ENCODE data around the gene AMPH.
"Not testable (repeated sequence)": the region's sequence is repeated elsewhere in the genome, so short reads cannot be mapped to it uniquely, and the experiment has no call there.

Gene AMPH

DNA sequence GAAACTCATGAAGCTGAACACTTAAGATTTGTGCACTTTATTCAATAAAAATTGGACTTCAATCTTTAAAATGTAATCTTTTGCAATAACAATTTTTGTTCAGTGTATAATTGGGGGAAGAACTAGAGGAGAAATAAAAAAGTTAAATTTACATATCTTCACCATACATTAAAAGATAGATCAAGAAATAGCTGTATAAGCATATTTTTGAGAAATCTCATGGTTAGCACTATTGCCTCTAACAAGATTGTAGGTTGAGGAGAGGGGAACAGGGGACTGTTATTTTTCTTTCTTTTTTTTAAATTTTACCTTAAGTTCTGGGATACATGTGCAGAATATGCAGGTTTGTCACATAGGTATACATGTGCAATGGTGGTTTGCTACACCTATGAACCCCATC is 5.3 kb downstream of the AMPH start:
- DNase-seq = no peak

DNA sequence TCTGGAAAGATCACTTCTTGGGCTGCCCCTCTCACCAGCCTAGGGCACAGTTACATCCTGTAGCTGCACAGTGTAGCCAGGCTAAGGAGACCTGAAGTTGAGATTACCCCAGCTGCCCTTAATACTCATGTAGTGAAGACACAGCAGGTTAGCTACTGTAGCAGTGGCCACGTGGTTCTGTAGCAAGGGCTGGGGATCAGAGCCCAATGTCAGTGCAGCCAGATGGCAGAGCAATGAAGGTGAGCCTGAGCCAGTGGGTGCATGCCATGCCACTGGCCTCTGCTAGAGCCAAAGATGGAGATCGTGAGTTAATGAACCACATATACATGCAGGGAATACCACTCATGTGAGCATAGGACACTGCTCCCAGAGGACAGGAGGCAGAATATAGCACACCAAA is 15.5 kb downstream of the AMPH start:
- no peak for DNase-seq

DNA sequence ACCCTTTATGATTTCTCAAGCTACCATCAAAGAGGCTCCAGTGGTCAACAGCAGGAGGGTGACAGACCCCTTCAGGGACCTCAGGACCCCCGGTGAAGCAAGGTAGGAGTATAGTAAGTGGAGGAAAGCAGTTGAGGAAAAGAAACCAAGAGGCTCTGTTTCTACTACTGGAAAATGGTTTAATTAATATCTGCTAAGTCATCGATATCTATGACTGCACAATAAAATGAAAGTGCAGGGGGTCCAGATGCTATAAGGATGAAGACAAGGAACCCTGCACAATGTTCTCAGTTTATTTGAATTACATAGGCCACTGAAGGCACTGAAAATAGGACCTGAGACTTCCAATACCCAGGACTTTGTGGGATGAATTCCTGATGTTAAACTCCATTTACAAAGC is 23.7 kb downstream of the AMPH start:
- DNase-seq = no peak

DNA sequence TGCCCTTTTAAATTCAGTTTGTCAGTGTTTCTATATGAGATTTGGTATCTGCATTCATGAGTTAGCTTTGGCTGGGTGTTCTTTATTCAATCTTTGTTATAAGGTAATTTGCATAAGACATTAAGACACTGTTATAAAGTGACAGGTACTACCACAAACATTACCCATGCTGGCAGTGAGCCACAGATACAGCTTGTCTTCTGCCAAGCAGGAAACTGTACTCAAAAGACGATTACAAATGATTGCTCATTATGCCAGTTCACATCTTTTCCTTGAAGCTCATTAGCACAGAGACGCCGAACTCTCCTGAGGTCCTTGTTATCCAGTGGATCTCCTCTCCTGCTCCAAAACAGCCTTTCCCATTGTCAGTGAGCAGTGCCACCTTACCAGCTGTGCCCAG is 30.4 kb downstream of the AMPH start:
- DNase-seq = no peak

DNA sequence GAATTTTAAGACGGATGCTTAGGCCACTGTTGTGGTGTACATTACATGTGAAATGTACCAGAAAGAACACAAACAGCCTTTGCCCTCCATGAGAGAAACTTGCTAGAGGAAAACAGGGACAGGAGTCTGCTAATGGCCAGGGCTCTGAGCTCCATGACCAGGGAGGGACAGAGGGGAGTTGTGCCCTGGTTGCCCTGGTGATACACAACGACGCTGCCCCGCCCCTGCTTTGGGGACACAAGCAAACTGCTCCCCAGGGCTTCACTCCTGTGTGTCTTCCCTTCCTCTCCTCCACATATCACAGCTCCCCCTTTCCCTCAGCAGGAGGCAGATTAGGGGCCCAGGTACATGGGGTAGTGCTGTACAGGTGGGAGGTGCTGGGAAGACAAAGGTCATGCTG is 36.2 kb downstream of the AMPH start:
- DNase-seq = no peak

DNA sequence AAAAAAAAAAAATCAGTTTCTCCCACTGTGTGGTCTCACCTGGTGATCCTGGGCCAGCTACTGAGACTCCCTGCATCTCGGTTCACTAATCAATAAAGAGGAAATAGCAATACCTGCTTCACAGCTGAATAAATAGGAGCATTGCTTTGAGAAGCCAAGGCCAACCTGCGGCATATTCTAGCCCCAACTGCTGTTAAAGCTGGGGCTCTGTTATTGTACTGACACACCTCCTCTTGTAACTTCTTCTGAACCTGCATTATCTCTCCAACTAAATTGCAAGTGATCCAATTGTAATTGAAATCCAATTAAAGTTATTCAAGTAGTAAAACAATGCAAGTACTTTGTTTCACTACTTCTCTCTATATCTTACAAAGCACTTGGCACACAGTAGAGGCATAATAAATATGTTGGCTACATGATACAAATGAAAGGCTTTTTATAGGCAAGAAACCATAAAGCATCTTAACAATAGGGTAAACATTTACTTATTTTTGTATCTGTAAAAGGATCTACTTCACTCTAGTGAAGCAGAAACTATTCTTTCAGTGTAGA is 38.4 kb downstream of the AMPH start:
- DNase-seq = no peak

DNA sequence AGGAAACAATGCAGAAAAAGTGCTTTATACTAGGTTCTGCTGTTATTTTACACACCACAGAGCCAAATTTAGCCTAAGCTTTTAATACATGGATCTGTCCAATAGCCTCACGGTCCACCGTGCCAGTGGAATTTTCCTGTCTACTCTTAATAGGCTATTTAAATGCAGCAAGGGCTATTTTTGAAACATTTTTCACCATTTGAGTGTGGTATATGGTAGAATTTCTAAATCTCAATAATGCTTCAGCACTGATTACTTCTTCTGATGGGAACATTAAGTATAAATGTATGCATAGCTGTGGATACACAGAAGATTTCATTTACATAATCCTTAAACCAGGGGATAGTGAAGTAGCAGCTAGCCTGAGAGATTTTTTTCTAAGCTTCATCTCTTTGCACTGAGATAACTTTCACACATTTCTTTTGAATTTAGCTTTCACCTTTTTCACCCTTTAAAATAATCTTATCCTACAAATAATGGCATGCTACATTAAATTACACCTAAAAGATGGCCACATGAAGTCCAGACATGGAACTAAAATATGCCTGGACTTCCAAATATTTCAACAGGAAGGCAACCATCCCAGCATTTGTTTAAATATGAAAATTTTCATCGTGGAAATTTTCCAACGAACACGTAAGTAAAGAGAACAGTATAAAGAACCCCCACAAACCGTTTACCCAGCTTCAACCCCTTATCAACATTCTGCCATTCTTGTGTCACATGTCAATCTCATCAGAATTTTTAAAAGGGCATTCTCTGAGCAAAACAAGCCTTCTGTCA is 45.4 kb downstream of the AMPH start:
- no peak for DNase-seq

DNA sequence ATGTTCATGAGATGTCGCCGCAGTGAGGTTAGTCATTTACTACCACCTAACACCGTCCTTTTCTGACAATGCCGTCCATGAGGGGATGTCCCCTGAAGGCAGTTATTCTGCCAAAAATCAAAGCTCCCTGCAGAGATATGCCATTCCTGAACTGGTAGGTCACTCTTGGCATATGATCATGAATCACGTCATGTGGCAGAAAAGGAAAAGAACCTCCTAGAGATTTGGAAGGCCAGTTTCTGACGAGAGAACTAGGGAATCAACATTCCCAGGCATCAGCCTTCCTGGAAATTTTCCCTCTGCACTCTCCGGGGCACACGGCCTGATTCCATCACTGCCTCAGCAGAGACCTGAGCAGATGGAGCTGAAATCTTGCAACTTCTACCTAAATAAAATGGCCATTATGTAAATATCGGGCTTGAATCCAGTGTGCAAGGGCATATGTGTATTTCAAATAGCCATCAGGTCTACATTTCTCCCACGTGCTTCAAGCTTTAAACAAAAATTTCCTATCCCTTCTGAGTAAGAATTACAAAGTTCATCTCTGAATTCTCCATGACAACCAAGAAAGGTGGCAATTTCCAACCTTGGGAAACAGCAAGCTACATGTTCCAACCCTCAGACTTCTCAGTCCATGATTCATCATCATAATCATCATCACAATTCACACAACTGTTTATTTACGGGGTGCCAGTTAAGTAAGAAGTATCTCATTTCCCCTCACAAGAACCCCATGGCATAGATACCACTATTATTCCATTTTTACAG is 46.5 kb downstream of the AMPH start:
- peak; percentile 75 for DNase-seq

DNA sequence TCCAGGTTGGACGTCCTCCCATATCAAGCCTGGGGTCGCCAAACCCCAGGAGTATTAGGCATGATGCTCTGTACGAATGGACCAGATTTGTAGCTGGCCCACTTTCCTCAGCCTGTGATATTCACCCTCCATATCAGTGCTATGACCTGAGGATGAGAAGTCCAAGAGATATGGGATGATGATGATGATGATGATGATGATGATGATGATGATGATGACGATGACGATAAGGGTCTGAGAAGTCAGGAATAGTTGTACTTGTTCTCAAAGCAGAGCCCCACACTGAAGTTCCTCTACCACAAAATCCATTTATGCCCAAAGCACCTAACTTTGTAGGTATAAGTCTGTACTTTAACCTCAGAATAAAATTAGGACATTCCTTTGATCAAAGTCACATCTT is 50.7 kb downstream of the AMPH start:
- no peak for DNase-seq

DNA sequence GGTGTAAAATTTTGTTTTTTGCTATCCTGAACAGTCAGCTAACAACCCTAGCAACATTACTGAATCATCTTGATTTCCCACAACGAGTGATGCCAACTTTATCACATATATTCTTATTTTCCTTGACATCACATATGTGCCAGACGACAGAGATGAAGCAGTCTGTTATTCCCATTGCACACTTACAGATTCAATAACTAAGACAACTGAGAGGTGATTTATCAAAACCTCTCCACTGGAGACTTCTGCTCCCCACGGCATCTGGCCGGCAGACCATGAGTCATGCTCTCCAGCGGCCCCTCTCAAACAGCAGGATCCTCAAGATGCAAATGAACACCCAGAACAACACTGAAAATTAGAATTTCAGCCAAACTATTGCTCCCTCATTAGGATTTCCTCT is 57.1 kb downstream of the AMPH start:
- no peak for DNase-seq

DNA sequence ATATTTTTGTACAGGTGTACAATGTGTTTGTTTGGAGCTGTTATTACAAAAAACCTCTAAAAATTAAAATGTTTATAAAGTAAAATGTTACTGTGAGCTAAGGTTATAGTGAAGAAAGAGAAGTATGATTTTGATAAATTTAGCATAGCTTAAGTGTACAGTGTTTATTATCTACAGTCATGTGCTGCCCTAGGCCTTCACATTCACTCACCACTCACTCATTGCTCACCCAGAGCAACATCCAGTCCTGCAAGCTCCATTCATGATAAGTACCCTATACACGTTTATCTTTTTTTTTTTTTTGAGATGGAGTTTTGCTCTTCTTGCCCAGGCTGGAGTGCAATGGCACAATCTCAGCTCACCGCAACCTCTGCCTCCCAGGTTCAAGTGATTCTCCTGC is 59.6 kb downstream of the AMPH start:
- not testable (repeated sequence) for DNase-seq

DNA sequence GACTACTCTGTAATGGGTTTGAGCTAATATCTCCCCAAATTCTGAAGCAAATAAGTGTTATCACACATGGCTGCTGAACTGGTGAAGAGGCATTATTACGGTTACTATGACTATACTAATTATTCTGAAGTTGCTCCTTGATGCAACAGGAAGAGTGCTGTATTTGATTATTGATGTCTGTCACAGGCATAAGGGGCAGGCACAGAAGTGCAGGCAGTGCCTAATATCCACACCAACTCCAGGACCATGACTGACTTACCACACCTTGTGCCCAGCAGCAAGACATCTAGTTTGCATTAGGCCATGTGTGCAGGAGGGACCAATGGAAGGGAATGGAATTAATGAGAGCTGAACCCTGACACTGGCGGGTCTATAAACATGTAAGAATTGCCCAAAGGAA is 62.7 kb downstream of the AMPH start:
- DNase-seq = no peak

DNA sequence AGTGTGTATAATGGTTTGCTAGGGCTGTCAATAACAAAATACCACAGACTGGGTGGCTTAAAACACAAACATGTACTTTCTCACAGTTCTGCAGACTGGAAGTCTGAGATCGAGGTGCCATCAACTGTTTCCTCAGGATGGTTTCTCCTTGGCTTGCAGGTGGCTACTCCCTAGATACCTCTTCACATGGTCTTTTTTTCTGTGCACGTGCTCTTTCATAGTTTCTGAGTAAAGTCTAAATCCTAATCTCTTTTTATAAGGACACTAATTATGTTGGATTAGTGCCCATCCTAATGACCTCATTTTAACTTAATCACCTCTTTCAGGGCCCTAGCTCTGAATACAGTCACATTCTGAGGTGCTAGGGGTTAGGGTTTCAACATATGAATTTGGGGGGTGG is 65.9 kb downstream of the AMPH start:
- DNase-seq = no peak

DNA sequence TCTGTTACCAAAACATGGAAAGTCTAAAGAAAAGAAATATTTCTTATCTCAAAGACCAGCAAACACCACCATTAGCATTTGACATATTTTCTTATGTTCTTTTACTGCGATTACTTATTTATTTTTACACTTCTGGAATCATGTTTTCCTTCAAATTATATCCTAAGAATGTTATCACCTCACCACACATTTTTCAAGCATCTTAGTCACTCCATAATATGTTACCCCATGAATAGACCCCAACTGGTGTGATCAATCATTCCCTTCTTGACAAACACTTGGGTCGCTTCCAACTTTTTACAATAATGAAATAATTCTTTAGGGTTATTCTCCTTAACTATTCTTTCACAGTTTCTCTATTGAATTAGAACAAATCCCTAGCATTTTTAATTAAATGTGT is 67.4 kb downstream of the AMPH start:
- no peak for DNase-seq

DNA sequence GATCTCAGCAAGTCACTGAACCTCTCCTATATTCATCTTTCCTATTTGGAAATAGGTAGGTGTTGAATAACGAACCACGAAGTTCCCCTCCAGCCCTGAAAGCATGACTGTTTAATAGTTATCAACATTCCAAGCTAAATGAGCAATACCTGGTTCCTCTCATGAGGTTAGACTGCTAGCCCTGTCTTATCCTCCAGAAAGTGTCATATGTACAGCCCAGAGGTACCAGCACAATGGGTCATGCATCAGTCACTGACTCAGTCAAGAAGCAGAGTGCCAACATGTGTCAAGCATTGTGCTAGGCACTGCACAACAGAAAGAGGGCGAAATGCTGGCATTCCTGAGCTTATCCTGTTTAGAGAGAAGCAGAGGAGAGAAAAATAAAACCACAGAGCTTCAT is 70.0 kb downstream of the AMPH start:
- peak; percentile 53 for DNase-seq

DNA sequence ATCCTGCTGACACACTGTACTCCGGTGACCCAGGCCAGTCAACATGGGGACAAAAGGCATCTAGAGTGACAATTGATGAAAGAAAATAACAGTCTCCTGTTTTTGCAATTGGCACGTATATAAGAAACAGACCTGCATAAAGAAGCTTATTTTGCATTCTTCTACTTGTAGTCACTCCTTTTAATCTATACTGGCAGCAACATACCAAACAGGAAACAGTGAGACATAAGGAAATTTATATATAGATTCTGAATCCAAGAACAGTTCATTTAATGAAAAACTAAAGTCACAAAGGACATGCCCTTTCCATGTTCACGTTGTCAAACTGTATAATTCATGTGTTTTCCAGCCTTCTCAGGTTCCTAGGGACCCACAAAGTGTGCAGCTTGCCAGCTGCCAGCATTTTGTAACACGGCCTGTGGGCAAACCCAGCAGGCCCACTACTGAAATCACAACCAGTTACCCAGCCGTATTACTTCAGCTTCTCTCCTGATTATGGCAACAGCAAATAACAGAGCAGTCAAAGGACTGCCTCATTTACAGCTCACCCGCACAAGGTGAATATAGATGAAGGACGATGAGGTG is 72.3 kb downstream of the AMPH start:
- no peak for DNase-seq

DNA sequence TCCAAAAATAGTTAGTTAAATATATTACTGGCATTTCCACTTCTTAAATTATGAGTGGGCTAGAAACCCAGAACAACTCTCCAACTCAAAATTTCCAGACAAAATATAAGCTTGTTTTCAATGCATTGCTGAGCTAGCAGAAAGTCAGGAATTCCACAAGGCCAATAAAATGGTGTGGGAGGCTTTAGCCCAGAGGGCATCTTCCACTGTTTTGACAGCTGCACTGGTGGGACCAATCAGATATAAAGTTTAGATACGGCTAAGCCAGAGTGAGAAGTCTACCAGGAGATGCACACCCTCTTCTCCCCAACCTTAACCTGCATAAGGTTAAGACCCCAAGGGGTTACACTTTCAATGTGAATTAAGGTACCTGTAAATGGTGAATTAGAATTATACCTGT is 76.6 kb downstream of the AMPH start:
- no peak for DNase-seq

DNA sequence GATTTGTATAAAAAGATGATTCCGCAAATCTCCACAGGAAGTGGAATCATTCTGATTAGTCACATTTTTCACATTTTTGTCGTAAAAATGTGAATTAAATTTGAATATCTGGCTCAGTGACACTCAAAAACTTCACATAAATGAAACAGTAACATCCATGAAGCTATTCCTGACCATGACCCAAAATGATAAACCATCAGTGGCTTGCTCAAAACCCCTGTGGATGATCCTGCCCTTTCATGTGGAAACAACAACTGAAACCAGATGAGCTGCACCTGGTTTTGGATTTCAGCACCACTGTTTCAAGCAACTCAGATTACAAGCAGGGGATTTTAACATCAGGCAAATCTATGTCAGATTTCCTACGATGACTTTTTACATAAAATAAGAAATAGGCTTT is 80.3 kb downstream of the AMPH start:
- DNase-seq = no peak

DNA sequence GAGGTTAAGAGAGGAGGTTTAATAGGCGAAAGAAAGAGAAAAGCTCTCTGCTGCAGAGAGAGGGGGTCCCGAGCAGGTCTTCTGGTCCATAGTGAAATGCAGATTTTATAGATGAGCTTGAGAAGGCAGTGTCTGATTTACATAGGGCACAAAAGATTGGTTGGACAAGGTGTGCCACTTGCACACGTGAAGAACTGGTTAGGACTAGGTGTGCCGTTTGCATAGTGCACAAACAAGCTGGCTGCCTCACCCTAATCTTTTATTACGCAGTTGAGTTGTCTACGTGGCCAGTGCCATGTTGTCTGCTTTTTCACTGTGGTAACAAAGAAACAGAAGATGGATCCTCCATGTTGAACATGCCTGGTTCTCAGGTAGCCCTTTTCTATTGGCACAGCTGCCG is 82.6 kb downstream of the AMPH start:
- DNase-seq = no peak

DNA sequence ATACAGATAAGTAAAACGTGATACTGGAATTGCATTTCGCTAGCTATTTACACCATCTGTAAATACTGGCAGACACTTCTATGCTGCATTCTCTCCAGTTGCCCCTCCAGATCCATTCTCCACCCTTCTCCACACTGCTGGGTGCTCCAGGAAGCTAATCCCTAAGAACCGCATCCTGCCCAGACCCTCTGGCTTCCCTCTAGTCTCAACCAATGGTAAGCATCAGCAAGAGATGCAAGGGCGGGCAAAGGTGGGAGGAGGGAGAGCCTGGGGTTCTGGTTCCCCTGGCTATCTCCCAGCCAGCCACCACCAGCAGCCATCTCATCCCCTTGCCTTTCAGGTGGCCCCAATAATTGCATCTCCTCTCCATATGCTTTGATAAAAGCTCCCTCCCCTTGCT is 84.4 kb downstream of the AMPH start:
- DNase-seq = no peak

DNA sequence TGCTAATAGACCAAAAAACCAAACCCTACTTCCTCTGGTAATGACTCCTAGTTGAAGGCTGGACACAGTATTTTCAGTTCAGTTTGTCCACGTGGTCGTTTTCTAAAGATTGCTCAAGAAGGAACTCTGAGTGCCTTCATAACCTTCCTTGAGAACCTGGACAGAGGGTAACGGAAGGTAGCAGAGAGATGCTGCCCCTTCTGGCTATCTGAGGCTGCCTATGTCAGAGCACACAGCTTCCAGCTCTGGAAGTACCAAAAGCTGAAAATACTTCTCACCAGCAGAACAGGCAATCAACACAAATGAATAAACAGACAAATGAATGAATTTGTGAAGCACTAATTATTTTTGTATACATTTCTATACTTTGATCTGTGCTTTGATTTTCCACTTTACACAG is 85.2 kb downstream of the AMPH start:
- no peak for DNase-seq

DNA sequence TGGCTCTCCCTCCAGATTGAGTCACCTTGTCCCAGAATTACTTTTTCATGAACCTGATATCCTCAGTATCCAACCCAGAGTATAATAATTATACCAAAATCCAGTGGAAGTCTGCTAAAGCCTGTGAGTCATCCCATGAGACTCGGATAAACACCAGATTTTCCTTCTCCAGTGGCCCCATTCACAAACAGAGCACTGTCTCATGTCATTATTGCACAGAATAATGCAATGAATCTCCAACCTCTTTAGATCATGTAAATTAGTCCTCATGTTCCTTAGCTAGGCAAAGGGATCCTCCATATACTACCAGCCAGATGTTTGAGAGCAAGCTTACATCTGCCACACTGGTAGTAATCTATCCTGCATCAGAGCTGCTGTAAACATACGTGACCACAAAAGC is 89.0 kb downstream of the AMPH start:
- DNase-seq = no peak

DNA sequence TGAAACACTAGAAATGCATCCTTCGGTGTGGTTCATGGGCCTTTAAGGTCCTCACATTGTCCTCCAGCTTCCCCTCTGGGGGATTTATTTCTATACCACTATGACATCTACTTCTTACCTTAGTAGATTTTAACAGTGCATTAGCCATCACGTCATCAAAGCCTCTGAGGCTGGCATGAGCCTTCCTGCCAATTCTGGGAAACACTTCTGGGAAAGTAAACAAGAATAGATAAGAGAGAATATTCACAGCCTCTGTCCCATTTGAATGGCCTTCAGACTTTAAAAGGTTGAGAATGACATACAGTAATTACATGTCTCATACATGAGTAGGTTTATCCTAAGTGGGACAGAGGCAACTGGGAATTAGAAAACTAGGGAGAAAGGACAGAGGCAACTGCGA is 89.7 kb downstream of the AMPH start:
- no peak for DNase-seq

DNA sequence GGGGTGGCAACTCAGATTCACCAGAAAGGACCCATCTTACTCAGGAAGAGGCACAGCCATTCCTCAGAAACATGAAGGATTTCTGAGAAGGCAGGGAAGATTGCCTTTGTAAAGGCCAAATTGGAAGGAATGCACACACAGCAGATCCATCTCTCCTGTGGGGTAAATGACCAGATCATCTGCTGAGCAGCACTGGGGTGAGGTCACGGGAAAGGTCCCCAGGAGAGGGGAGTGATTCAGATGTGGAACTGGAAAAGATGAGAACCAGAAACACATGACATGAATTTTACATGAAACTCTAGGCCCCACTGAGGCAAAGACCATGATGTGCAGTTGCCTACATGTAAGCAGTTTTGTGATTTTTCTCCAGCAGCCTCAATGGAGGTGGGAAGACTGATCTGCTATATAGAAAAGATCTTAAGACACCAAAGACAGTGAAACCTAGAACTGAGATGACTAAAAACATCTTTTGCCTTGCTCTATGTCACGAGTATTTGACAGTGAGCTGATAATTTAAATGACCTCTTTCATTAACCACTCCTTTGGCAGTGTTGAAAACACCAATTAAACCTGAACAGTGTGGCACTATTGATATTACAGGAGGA is 91.6 kb downstream of the AMPH start:
- no peak for DNase-seq
